Gastroesophageal sphincter (tissue), 3 donors: ENCODE results near the gene STRN.

Experiments
- POLR2AphosphoS5 ChIP-seq: sonication (generic); formaldehyde crosslinking; IDR thresholded peaks from one replicate; pipeline ENCODE4 v1.6.1; 2017; ENCODE audit warnings: antibody characterized with exemption
- TF ChIP-seq, protein P1 (sequence below), 4 experiments: fragments of 200-600 bp in 2 of 4; fragments of 450-650 bp in 2 of 4; sonication (generic) in 1 of 4; IDR thresholded peaks; one replicate each; pipeline ENCODE4 v1.5.1; 2017 to 2019; ENCODE audit warnings: antibody characterized with exemption in 4 of 4, mild to moderate bottlenecking in 2 of 4, moderate library complexity in 2 of 4

DNA sequence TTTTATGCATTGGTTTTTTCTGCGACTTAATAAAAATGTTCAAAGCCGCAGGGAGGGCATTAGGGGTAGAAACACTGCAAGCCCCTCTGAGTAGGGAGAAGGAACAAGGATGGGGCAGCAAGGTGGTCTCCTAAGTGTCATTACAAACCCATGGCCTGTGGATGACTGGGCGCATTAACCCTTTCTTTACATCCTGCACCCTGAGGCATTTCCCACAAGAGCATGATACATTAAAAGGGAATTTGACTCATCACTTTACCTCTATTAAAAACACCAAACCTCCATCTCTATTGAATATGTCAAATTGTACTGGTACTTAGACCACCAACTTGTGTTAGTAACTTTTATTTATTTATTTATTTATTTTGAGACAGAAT is 157.3 kb downstream of the STRN start:
- TF ChIP-seq, protein P1, sequence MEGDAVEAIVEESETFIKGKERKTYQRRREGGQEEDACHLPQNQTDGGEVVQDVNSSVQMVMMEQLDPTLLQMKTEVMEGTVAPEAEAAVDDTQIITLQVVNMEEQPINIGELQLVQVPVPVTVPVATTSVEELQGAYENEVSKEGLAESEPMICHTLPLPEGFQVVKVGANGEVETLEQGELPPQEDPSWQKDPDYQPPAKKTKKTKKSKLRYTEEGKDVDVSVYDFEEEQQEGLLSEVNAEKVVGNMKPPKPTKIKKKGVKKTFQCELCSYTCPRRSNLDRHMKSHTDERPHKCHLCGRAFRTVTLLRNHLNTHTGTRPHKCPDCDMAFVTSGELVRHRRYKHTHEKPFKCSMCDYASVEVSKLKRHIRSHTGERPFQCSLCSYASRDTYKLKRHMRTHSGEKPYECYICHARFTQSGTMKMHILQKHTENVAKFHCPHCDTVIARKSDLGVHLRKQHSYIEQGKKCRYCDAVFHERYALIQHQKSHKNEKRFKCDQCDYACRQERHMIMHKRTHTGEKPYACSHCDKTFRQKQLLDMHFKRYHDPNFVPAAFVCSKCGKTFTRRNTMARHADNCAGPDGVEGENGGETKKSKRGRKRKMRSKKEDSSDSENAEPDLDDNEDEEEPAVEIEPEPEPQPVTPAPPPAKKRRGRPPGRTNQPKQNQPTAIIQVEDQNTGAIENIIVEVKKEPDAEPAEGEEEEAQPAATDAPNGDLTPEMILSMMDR (IDR thresholded peaks at IDR 0.05), result no peak
- TF ChIP-seq POLR2AphosphoS5, result no peak
